ENCODE data around the gene PLD3.

DNA sequence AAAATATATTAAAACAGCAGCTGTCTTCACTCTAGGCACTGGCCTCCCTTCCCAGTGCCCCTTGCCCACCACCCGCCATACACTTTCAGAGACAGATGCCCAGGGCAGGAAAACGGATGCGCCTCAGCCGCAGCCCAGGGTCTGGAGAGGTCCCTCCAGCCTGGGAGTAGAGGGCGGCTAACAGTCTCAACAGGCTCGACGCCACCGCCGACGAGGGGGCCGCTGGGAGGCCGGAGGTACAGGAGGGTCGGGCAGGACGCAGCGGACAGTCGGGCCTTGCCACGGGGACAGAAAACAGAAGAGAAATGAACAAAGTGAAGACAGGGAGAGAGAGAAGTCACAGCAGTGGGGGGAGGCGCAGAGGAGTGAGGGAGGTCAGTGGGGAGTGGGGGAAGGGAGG lies 27.4 kb upstream of the PLD3 start:
- TF ChIP-seq, protein P1, sequence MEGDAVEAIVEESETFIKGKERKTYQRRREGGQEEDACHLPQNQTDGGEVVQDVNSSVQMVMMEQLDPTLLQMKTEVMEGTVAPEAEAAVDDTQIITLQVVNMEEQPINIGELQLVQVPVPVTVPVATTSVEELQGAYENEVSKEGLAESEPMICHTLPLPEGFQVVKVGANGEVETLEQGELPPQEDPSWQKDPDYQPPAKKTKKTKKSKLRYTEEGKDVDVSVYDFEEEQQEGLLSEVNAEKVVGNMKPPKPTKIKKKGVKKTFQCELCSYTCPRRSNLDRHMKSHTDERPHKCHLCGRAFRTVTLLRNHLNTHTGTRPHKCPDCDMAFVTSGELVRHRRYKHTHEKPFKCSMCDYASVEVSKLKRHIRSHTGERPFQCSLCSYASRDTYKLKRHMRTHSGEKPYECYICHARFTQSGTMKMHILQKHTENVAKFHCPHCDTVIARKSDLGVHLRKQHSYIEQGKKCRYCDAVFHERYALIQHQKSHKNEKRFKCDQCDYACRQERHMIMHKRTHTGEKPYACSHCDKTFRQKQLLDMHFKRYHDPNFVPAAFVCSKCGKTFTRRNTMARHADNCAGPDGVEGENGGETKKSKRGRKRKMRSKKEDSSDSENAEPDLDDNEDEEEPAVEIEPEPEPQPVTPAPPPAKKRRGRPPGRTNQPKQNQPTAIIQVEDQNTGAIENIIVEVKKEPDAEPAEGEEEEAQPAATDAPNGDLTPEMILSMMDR (IDR thresholded peaks at IDR 0.05 in 8 of 11, conservative IDR thresholded peaks at IDR 0.05 in 3 of 11) = no peak
- TF ChIP-seq POLR2A (IDR thresholded peaks at IDR 0.05) (no peak), POLR2AphosphoS5 (IDR thresholded peaks at IDR 0.05) (no peak)

Data from spleen (tissue), 7 donors.